ENCODE data around the gene MACROD2. TPM values are rescaled to one million over a fixed set of nuclear protein-coding genes. Genes with fewer than 3 reads are reported as not detected.

MACROD2 gene
- total RNA-seq (2022) (2.3 and 3.1 TPM in 2 replicates), Bru-seq, nascent RNA (percentile 26 among the genes with signal in this experiment), BruChase-seq, experiment 1, labeled RNA remaining after a 6-hour chase (percentile 33 among the genes with signal in this experiment), BruChase-seq, experiment 2, labeled RNA remaining after a 2-hour chase (percentile 36 among the genes with signal in this experiment)
- long read RNA-seq, partial matches to known transcripts: 0 of 1 reads
- long read RNA-seq, other reads (novel, unspliced or antisense): 0 of 1 reads

- ChIA-PET CTCF (interaction anchor here (0.5 to 1.7 kb wide), 11 partner anchors 9 to 774 kb away, joined by 3 to 7 read pairs (median 3); no protein-coding TSS in a partner anchor), POLR2A (interaction anchor here (0.7 to 3.5 kb wide), 14 partner anchors 10 to 1055 kb away, joined by 3 to 15 read pairs (median 4); partner anchors contain the start of genes ESF1 and NDUFAF5)
- no peak for TF ChIP-seq CTCF (IDR thresholded peaks at IDR 0.05; ENCODE audit: unreplicated experiment)
- peak within 1 kb of the TSS; percentile 39 for H3K27ac Mint-ChIP-seq (ENCODE audit: low read depth, unreplicated experiment)
- H3K4me1 Mint-ChIP-seq (ENCODE audit: insufficient read depth, unreplicated experiment): peaks cover 9% of the 10 kb centered on the region
- H3K4me3 Mint-ChIP-seq (ENCODE audit: unreplicated experiment): peak within 1 kb of the TSS; percentile 95
- H3K9me3 Mint-ChIP-seq (ENCODE audit: unreplicated experiment): peaks cover 13% of the 10 kb centered on the region
- H3K36me3 Mint-ChIP-seq (ENCODE audit: insufficient read depth, unreplicated experiment): peaks cover 5% of the 10 kb centered on the region
- no TSS peak for BruUV-seq (replicated peaks)
- H3K27me3 Mint-ChIP-seq (ENCODE audit: insufficient read depth, unreplicated experiment): no peaks in the 10 kb centered on the region
- peak; percentile 97 for DNase-seq (ENCODE audit: unreplicated experiment)
- intact Hi-C loops (cut with micrococcal nuclease): no loop called here
Observed at GRCh38 chr20:13995086-13995665, at the start of gene MACROD2. TSS of gene MACROD2 (plus strand) at chr20:13995516.

GRCh38 chr20:13947719-13948118 is 47.6 kb upstream of the MACROD2 start:
- H3K9me3 Mint-ChIP-seq (ENCODE audit: unreplicated experiment): no peaks in the 10 kb centered on the region
- no peak overlapping the region for H3K4me3 Mint-ChIP-seq (ENCODE audit: unreplicated experiment)
- BruUV-seq (replicated peaks): no TSS peak
- CTCF ChIA-PET: interaction anchor here (1.3 kb wide), 1 partner anchor 126 kb away, joined by 3 read pairs; no protein-coding TSS in a partner anchor
- TF ChIP-seq CTCF (IDR thresholded peaks at IDR 0.05; ENCODE audit: unreplicated experiment): no peak
- intact Hi-C loops (cut with micrococcal nuclease): no loop called here
- H3K36me3 Mint-ChIP-seq (ENCODE audit: insufficient read depth, unreplicated experiment): no peaks in the 10 kb centered on the region
- no peak overlapping the region for H3K27ac Mint-ChIP-seq (ENCODE audit: low read depth, unreplicated experiment)
- DNase-seq (ENCODE audit: unreplicated experiment): no peak
- peaks cover 13% of the 10 kb centered on the region for H3K27me3 Mint-ChIP-seq (ENCODE audit: insufficient read depth, unreplicated experiment)
- H3K4me1 Mint-ChIP-seq (ENCODE audit: insufficient read depth, unreplicated experiment): no peaks in the 10 kb centered on the region
- POLR2A ChIA-PET: interaction anchor here (0.6 kb wide), 1 partner anchor 609 kb away, joined by 3 read pairs; no protein-coding TSS in a partner anchor

GRCh38 chr20:13953227-13953626 is 42.1 kb upstream of the MACROD2 start:
- BruUV-seq (replicated peaks): no TSS peak
- Mint-ChIP-seq H3K27ac (ENCODE audit: low read depth, unreplicated experiment) (no peak overlapping the region), H3K4me1 (ENCODE audit: insufficient read depth, unreplicated experiment) (no peaks in the 10 kb centered on the region), H3K4me3 (ENCODE audit: unreplicated experiment) (no peak overlapping the region), H3K36me3 (ENCODE audit: insufficient read depth, unreplicated experiment) (no peaks in the 10 kb centered on the region), H3K9me3 (ENCODE audit: unreplicated experiment) (peaks cover 7% of the 10 kb centered on the region), H3K27me3 (ENCODE audit: insufficient read depth, unreplicated experiment) (no peaks in the 10 kb centered on the region)
- no peak for DNase-seq (ENCODE audit: unreplicated experiment)
- intact Hi-C loops (cut with micrococcal nuclease): no loop called here
- ChIA-PET POLR2A (no interaction called here), CTCF (interaction anchor here (0.6 to 1.0 kb wide), 3 partner anchors 22 to 178 kb away, joined by 3 to 5 read pairs (median 3); no protein-coding TSS in a partner anchor)
- no peak for TF ChIP-seq CTCF (IDR thresholded peaks at IDR 0.05; ENCODE audit: unreplicated experiment)

- Mint-ChIP-seq H3K4me3 (ENCODE audit: unreplicated experiment) (no peak overlapping the region), H3K4me1 (ENCODE audit: insufficient read depth, unreplicated experiment) (peaks cover 6% of the 10 kb centered on the region), H3K36me3 (ENCODE audit: insufficient read depth, unreplicated experiment) (no peaks in the 10 kb centered on the region), H3K27ac (ENCODE audit: low read depth, unreplicated experiment) (no peak overlapping the region), H3K9me3 (ENCODE audit: unreplicated experiment) (no peaks in the 10 kb centered on the region), H3K27me3 (ENCODE audit: insufficient read depth, unreplicated experiment) (no peaks in the 10 kb centered on the region)
- CTCF ChIA-PET: no interaction called here
- no peak for TF ChIP-seq CTCF (IDR thresholded peaks at IDR 0.05; ENCODE audit: unreplicated experiment)
- no peak for DNase-seq (ENCODE audit: unreplicated experiment)
- BruUV-seq (replicated peaks): no TSS peak
- intact Hi-C loops (cut with micrococcal nuclease): no loop called here
- POLR2A ChIA-PET: no interaction called here
Observed at GRCh38 chr20:13960119-13960518, 35.2 kb upstream of the MACROD2 start.

Measured in MCF 10A (cell line).